Suprapubic skin (tissue), 4 donors: ENCODE measurements around the gene SCAPER. TPM values are rescaled to one million over a fixed set of nuclear protein-coding genes. Genes with fewer than 3 reads are reported as not detected.

Experiments
- DNase-seq, 2 donors: peaks; one replicate each; pipeline ENCODE4 v3.0.0-alpha.2; 2019; ENCODE audit warnings: low spot score in 2 of 2
- H3K27ac ChIP-seq: fragments of 200-600 bp; sonication (generic); one replicate; pipeline ENCODE4 v1.5.1; 2019
- H3K27me3 ChIP-seq: fragments of 200-600 bp; sonication (generic); one replicate; pipeline ENCODE4 v1.5.1; 2019
- H3K36me3 ChIP-seq: fragments of 200-600 bp; sonication (generic); one replicate; pipeline ENCODE4 v1.5.1; 2019
- H3K4me1 ChIP-seq: fragments of 200-600 bp; sonication (generic); one replicate; pipeline ENCODE4 v1.5.1; 2019
- H3K4me3 ChIP-seq: fragments of 200-600 bp; sonication (generic); one replicate; pipeline ENCODE4 v1.5.1; 2019; ENCODE audit warnings: mild to moderate bottlenecking
- H3K9me3 ChIP-seq: fragments of 200-600 bp; sonication (generic); one replicate; pipeline ENCODE4 v1.5.1; 2019
- CTCF ChIP-seq, 2 donors: fragments of 200-600 bp in 1 of 2; fragments of 450-650 bp in 1 of 2; sonication (generic) in 1 of 2; IDR thresholded peaks; one replicate each; pipeline ENCODE4 v1.5.1; 2016 to 2019; ENCODE audit warnings: antibody characterized with exemption in 2 of 2, mild to moderate bottlenecking in 1 of 2, moderate library complexity in 1 of 2
- EP300 ChIP-seq: sonication (generic); formaldehyde crosslinking; IDR thresholded peaks from one replicate; pipeline ENCODE4 v1.6.1; 2017; ENCODE audit warnings: antibody characterized with exemption
- POLR2A ChIP-seq, 2 donors: fragments of 450-650 bp; IDR thresholded peaks; one replicate each; pipeline ENCODE4 v1.6.1; 2017; ENCODE audit warnings: antibody characterized with exemption in 2 of 2, mild to moderate bottlenecking in 2 of 2, moderate library complexity in 2 of 2
- POLR2AphosphoS5 ChIP-seq, 3 donors: sonication (generic); formaldehyde crosslinking; IDR thresholded peaks; one replicate each; pipeline ENCODE4 v1.6.1; 2017; ENCODE audit warnings: antibody characterized with exemption in 3 of 3
- WGBS: methylation state at CpG from one replicate; pipeline ENCODE4 v1.1.5; 2018; 5-methylcytosine and 5-hydroxymethylcytosine counted together
- total RNA-seq, 4 donors: library from RNA; depleted of rRNA; stranded (reverse); fragments of >200 nt; gene quantifications; one replicate each; pipeline ENCODE4 v1.1.0, GENCODE V29; 2016

SCAPER gene
- total RNA-seq, 4 donors from 2014 or later, result 26.3 to 61.4 (median 37.3) TPM

- 0% methylated on average over 7 of the region's 35 CpGs for WGBS
- H3K4me1 ChIP-seq, result peaks cover 78% of the 10 kb centered on the region
- no peaks in the 10 kb centered on the region for H3K36me3 ChIP-seq
- DNase-seq, result no peak
- no peaks in the 10 kb centered on the region for H3K9me3 ChIP-seq
- H3K27me3 ChIP-seq, result peaks cover 100% of the 10 kb centered on the region
- H3K27ac ChIP-seq, result no peak overlapping the region
- H3K4me3 ChIP-seq, result peak overlapping the region; percentile 46
- no peak for TF ChIP-seq POLR2AphosphoS5 (IDR thresholded peaks at IDR 0.05)
- TF ChIP-seq EP300, result no peak
- TF ChIP-seq POLR2A (IDR thresholded peaks at IDR 0.05), result no peak
- peak in 1 of 2 donors; percentile 20 for TF ChIP-seq CTCF (IDR thresholded peaks at IDR 0.05)
These were observed 564.3 kb downstream of the SCAPER start for GRCh38 chr15:76340803-76341365.

GRCh38 chr15:76340198-76340802, 564.8 kb downstream of the SCAPER start:
- DNase-seq, result no peak
- peak in 2 of 3 donors; percentile 15 to 91 for TF ChIP-seq POLR2AphosphoS5 (IDR thresholded peaks at IDR 0.05)
- no peak for TF ChIP-seq POLR2A (IDR thresholded peaks at IDR 0.05)
- no peaks in the 10 kb centered on the region for H3K36me3 ChIP-seq
- peaks cover 100% of the 10 kb centered on the region for H3K27me3 ChIP-seq
- 2% methylated on average over 34 of the region's 53 CpGs for WGBS
- no peak overlapping the region for H3K27ac ChIP-seq
- H3K4me3 ChIP-seq, result peak overlapping the region; percentile 46
- no peaks in the 10 kb centered on the region for H3K9me3 ChIP-seq
- H3K4me1 ChIP-seq, result peaks cover 79% of the 10 kb centered on the region

- Histone ChIP-seq H3K27me3 (peaks cover 100% of the 10 kb centered on the region), H3K36me3 (no peaks in the 10 kb centered on the region), H3K9me3 (no peaks in the 10 kb centered on the region), H3K4me3 (peak overlapping the region; percentile 46), H3K27ac (no peak overlapping the region), H3K4me1 (peaks cover 82% of the 10 kb centered on the region)
- 20% methylated on average over 34 of the region's 48 CpGs for WGBS
- no peak for TF ChIP-seq POLR2AphosphoS5 (IDR thresholded peaks at IDR 0.05)
- no peak for TF ChIP-seq POLR2A (IDR thresholded peaks at IDR 0.05)
- no peak for TF ChIP-seq CTCF (IDR thresholded peaks at IDR 0.05)
- TF ChIP-seq EP300, result no peak
- no peak for DNase-seq
These were observed 565.6 kb downstream of the SCAPER start for GRCh38 chr15:76339305-76340197.

GRCh38 chr15:76338486-76339304, 566.4 kb downstream of the SCAPER start:
- H3K36me3 ChIP-seq, result no peaks in the 10 kb centered on the region
- TF ChIP-seq POLR2A (IDR thresholded peaks at IDR 0.05) (no peak), CTCF (IDR thresholded peaks at IDR 0.05) (no peak), POLR2AphosphoS5 (IDR thresholded peaks at IDR 0.05) (no peak), EP300 (no peak)
- H3K4me3 ChIP-seq, result no peak overlapping the region
- H3K4me1 ChIP-seq, result peaks cover 82% of the 10 kb centered on the region
- DNase-seq, result no peak
- WGBS, result 72% methylated on average over 11 of the region's 26 CpGs
- H3K9me3 ChIP-seq, result no peaks in the 10 kb centered on the region
- H3K27me3 ChIP-seq, result peaks cover 100% of the 10 kb centered on the region
- H3K27ac ChIP-seq, result no peak overlapping the region

GRCh38 chr15:76337696-76338485, 567.2 kb downstream of the SCAPER start:
- Histone ChIP-seq H3K4me1 (peaks cover 74% of the 10 kb centered on the region), H3K4me3 (no peak overlapping the region), H3K9me3 (no peaks in the 10 kb centered on the region), H3K27me3 (peaks cover 100% of the 10 kb centered on the region), H3K36me3 (no peaks in the 10 kb centered on the region), H3K27ac (no peak overlapping the region)
- DNase-seq, result no peak
- TF ChIP-seq POLR2A (IDR thresholded peaks at IDR 0.05), result no peak
- no peak for TF ChIP-seq EP300
- TF ChIP-seq POLR2AphosphoS5 (IDR thresholded peaks at IDR 0.05), result no peak
- TF ChIP-seq CTCF (IDR thresholded peaks at IDR 0.05), result no peak
- 9% methylated on average over 20 of the region's 89 CpGs for WGBS
